IPS-18c (cell line): ENCODE results near the gene BMPR1B.
"Not testable (repeated sequence)": the region's sequence is repeated elsewhere in the genome, so short reads cannot be mapped to it uniquely, and the experiment has no call there.

Source experiments
- H3K4me3 ChIP-seq: 2 replicates; pipeline ENCODE4 v1.7.0; 2013; ENCODE audit warnings: low read depth, mild to moderate bottlenecking, low read length, moderate library complexity; ENCODE audit not compliant: insufficient read depth
- H3K9me3 ChIP-seq: one replicate; pipeline ENCODE4 v1.6.1; 2013; ENCODE audit warnings: mild to moderate bottlenecking, low read length, moderate library complexity; ENCODE audit not compliant: control insufficient read depth, insufficient read depth

The BMPR1B gene

GRCh38 chr4:95155759-95156451, 398.1 kb downstream of the BMPR1B start:
- peaks cover 2% of the 10 kb centered on the region for H3K9me3 ChIP-seq
- H3K4me3 ChIP-seq: no peak overlapping the region

GRCh38 chr4:95156452-95156765, 398.7 kb downstream of the BMPR1B start:
- no peak overlapping the region for H3K4me3 ChIP-seq

GRCh38 chr4:95157596-95157995, 399.8 kb downstream of the BMPR1B start:
- peaks cover 3% of the 10 kb centered on the region for H3K9me3 ChIP-seq

More at GRCh38 chr4:95156452-95156765, 398.7 kb downstream of the BMPR1B start:
- peaks cover 2% of the 10 kb centered on the region for H3K9me3 ChIP-seq

GRCh38 chr4:95158045-95158444, 400.3 kb downstream of the BMPR1B start:
- H3K9me3 ChIP-seq: peaks cover 4% of the 10 kb centered on the region

More at GRCh38 chr4:95157596-95157995, 399.8 kb downstream of the BMPR1B start:
- no peak overlapping the region for H3K4me3 ChIP-seq

GRCh38 chr4:95158626-95159025, 400.9 kb downstream of the BMPR1B start:
- H3K4me3 ChIP-seq: no peak overlapping the region
- peaks cover 4% of the 10 kb centered on the region for H3K9me3 ChIP-seq

More at GRCh38 chr4:95158045-95158444, 400.3 kb downstream of the BMPR1B start:
- no peak overlapping the region for H3K4me3 ChIP-seq

- H3K9me3 ChIP-seq: peaks cover 4% of the 10 kb centered on the region
- H3K4me3 ChIP-seq: no peak overlapping the region
These were observed 401.6 kb downstream of the BMPR1B start for GRCh38 chr4:95159384-95159783.

- peaks cover 4% of the 10 kb centered on the region for H3K9me3 ChIP-seq
- H3K4me3 ChIP-seq: no peak overlapping the region; the same call in 1 of the 2 replicates
These were observed 404.2 kb downstream of the BMPR1B start for GRCh38 chr4:95161781-95162469.

GRCh38 chr4:95162867-95163266, 405.1 kb downstream of the BMPR1B start:
- peaks cover 4% of the 10 kb centered on the region for H3K9me3 ChIP-seq
- no peak overlapping the region for H3K4me3 ChIP-seq

GRCh38 chr4:95165926-95166524, 408.3 kb downstream of the BMPR1B start:
- Histone ChIP-seq H3K9me3 (peaks cover 2% of the 10 kb centered on the region), H3K4me3 (no peak overlapping the region)

- no peak overlapping the region for H3K4me3 ChIP-seq
- H3K9me3 ChIP-seq: no peaks in the 10 kb centered on the region
These were observed 410.1 kb downstream of the BMPR1B start for GRCh38 chr4:95167805-95168204.

GRCh38 chr4:95170176-95170575, 412.4 kb downstream of the BMPR1B start:
- Histone ChIP-seq H3K9me3 (no peaks in the 10 kb centered on the region), H3K4me3 (no peak overlapping the region)

GRCh38 chr4:95171377-95171776, 413.6 kb downstream of the BMPR1B start:
- not testable (repeated sequence) for H3K9me3 ChIP-seq, H3K4me3 ChIP-seq

- Histone ChIP-seq H3K9me3 (peaks cover 2% of the 10 kb centered on the region), H3K4me3 (no peak overlapping the region)
These were observed 421.2 kb downstream of the BMPR1B start for GRCh38 chr4:95178938-95179337.

- H3K9me3 ChIP-seq: peaks cover 2% of the 10 kb centered on the region
- H3K4me3 ChIP-seq: 0 out of 2 replicates have a peak overlapping the region, but pooled peaks have one; percentile 0
These were observed 422.9 kb downstream of the BMPR1B start for GRCh38 chr4:95180531-95181242.

- H3K4me3 ChIP-seq: 0 out of 2 replicates have a peak overlapping the region, but pooled peaks have one; percentile 0
These were observed 423.7 kb downstream of the BMPR1B start for GRCh38 chr4:95181243-95181995.

GRCh38 chr4:95181996-95182306, 424.2 kb downstream of the BMPR1B start:
- Histone ChIP-seq H3K4me3 (no peak overlapping the region), H3K9me3 (peaks cover 2% of the 10 kb centered on the region)

More at GRCh38 chr4:95181243-95181995, 423.7 kb downstream of the BMPR1B start:
- H3K9me3 ChIP-seq: peaks cover 2% of the 10 kb centered on the region
